Duodenal mucosa (tissue), 2 donors: ENCODE results near the gene PMM2.
A peak's percentile ranks its signal among the peaks of the same experiment; 100 is the strongest.
"Not testable (repeated sequence)": the region's sequence is repeated elsewhere in the genome, so short reads cannot be mapped to it uniquely, and the experiment has no call there.

ENCODE experiments used
- H3K27ac ChIP-seq: one replicate; pipeline ENCODE4 v1.7.0; 2013; ENCODE audit warnings: low read depth, low read length
- H3K27me3 ChIP-seq, 2 donors: one replicate each; pipeline ENCODE4 v1.7.0; 2013; ENCODE audit warnings: low read length in 2 of 2, control low read depth in 1 of 2; ENCODE audit not compliant: insufficient read depth in 2 of 2, control insufficient read depth in 1 of 2
- H3K36me3 ChIP-seq, 2 donors: one replicate each; pipeline ENCODE4 v1.7.0; 2013; ENCODE audit warnings: low read length in 2 of 2, control low read depth in 1 of 2; ENCODE audit not compliant: insufficient read depth in 2 of 2, control insufficient read depth in 1 of 2
- H3K4me1 ChIP-seq, 2 donors: one replicate each; pipeline ENCODE4 v1.7.0; 2013; ENCODE audit warnings: low read length in 2 of 2, control low read depth in 1 of 2; ENCODE audit not compliant: insufficient read depth in 2 of 2, control insufficient read depth in 1 of 2
- H3K4me3 ChIP-seq, 2 donors: one replicate each; pipeline ENCODE4 v1.7.0; 2013; ENCODE audit warnings: low read length in 2 of 2, low read depth in 1 of 2
- H3K9ac ChIP-seq, 2 donors: one replicate each; pipeline ENCODE4 v1.7.0; 2013; ENCODE audit warnings: low read length in 2 of 2, low read depth in 1 of 2
- H3K9me3 ChIP-seq, 2 donors: one replicate each; pipeline ENCODE4 v1.7.0; 2013; ENCODE audit warnings: low read length in 2 of 2, control low read depth in 1 of 2; ENCODE audit not compliant: control insufficient read depth in 1 of 2

PMM2 gene

DNA sequence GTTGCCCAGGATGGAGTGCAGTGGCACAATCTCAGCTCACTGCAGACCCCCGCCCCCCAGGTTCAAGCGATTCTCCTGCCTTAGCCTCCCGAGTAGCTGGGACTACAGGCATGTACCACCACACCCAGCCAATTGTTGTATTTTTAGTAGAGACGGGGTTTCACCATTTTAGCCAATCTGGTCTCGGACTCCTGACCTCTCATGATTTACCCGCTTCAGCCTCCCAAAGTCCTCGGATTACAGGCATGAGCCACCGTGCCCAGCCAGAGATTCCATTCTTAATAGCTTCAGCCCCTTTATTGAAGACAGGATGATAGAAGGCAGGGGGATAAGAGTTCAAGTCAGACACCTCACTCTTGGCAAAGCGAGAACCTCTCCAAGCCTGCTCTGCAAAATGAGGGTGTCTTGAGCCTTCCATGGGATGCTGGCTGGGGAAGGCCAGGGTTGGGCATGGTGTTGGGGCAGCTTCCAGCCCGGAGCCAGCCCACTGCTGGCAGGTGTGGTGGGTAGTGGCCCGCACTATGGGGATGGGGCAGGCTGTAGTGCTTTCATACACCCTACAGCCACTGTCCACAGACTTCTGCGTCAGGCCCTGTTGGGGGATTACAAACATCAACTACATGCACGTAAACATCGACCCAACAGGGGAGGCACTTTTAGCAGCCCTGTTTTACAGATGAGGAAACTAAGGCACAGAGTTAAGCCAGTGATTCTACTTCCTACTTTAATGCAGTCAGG lies 67.7 kb downstream of the PMM2 start:
- Histone ChIP-seq H3K27me3 (no peaks in the 10 kb centered on the region), H3K4me3 (no peak overlapping the region), H3K9ac (no peak overlapping the region), H3K4me1 (peaks cover 55% of the 10 kb centered on the region in 2 donors), H3K27ac (no peak overlapping the region), H3K9me3 (no peaks in the 10 kb centered on the region), H3K36me3 (peaks cover 0 to 3% of the 10 kb centered on the region in 2 donors)

- Histone ChIP-seq H3K4me1 (peaks cover 61% of the 10 kb centered on the region in 2 donors), H3K36me3 (peaks cover 0 to 3% of the 10 kb centered on the region in 2 donors), H3K9me3 (no peaks in the 10 kb centered on the region), H3K4me3 (peak overlapping the region; percentile 89 to 94), H3K27ac (no peak overlapping the region), H3K27me3 (no peaks in the 10 kb centered on the region), H3K9ac (peak overlapping the region; percentile 70 to 73)
Measured at GRCh38 chr16:8866118-8866883, 68.7 kb downstream of the PMM2 start.

DNA sequence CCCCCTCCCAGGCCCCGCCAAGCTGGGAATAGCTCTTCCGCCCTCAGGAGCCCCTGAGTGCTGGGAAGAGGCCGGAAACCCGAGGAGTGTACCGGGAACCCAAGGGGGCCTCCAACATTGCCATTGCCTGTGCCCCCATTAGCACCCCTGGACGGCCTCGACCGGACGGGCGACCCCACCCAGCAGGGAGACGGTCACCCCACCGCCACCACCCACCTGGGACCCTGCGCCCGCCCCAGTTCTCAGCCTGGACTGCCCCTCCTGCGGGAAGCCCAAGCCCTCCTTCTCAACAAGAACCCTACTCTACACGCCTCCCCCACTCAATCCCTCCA lies 69.2 kb downstream of the PMM2 start:
- Histone ChIP-seq H3K27ac (no peak overlapping the region), H3K27me3 (no peaks in the 10 kb centered on the region), H3K36me3 (peaks cover 0 to 3% of the 10 kb centered on the region in 2 donors), H3K9ac (peak overlapping the region; percentile 70 to 73), H3K9me3 (no peaks in the 10 kb centered on the region), H3K4me3 (peak overlapping the region; percentile 89 to 94), H3K4me1 (peaks cover 61% of the 10 kb centered on the region in 2 donors)

DNA sequence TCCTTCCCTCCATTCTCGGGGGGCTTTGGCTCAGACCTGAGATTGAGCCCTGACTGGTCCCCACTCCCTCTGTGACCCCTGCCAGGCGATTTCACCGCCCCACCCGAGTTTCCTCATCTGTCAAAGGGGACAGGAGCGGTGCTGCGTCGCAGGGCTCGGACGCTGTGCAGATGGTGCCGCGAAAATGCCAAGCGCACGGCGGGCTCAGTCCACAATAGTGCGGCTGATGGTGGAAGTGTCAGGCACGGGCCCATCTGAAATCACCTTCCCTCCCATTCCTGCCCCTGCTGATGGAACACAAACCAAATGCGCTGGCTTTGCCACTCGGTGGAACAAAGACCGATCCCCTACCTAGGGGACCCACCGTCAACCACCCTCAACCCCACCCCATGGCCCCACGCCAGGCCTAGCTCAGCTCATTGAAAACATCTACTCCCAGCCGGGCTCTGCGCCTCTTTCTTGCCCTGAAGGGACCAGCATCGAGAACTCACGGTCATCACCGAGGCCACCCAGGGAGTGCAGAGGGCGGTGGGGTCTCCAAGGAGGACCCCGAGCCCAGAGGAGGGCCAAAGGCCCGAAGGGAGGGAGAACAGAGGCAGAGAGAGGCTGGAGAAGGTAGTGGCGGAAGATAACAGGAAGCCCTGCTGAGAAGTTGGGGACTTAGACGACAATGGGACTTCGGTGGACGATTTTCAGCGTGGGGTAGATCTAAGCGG lies 69.7 kb downstream of the PMM2 start:
- no peak overlapping the region for H3K27ac ChIP-seq
- H3K36me3 ChIP-seq: peaks cover 0 to 3% of the 10 kb centered on the region in 2 donors
- peak overlapping the region; percentile 89 to 94 for H3K4me3 ChIP-seq
- peaks cover 57 to 60% of the 10 kb centered on the region in 2 donors for H3K4me1 ChIP-seq
- H3K9ac ChIP-seq: peak overlapping the region; percentile 70 to 73
- no peaks in the 10 kb centered on the region for H3K9me3 ChIP-seq
- no peaks in the 10 kb centered on the region for H3K27me3 ChIP-seq

GRCh38 chr16:8867932-8868415 lies 70.3 kb downstream of the PMM2 start:
- peak overlapping the region; percentile 89 to 94 for H3K4me3 ChIP-seq
- no peaks in the 10 kb centered on the region for H3K27me3 ChIP-seq
- peaks cover 51 to 54% of the 10 kb centered on the region in 2 donors for H3K4me1 ChIP-seq
- peak overlapping the region; percentile 20 for H3K27ac ChIP-seq
- H3K36me3 ChIP-seq: peaks cover 0 to 3% of the 10 kb centered on the region in 2 donors
- H3K9ac ChIP-seq: peak overlapping the region; percentile 70 to 73
- no peaks in the 10 kb centered on the region for H3K9me3 ChIP-seq

DNA sequence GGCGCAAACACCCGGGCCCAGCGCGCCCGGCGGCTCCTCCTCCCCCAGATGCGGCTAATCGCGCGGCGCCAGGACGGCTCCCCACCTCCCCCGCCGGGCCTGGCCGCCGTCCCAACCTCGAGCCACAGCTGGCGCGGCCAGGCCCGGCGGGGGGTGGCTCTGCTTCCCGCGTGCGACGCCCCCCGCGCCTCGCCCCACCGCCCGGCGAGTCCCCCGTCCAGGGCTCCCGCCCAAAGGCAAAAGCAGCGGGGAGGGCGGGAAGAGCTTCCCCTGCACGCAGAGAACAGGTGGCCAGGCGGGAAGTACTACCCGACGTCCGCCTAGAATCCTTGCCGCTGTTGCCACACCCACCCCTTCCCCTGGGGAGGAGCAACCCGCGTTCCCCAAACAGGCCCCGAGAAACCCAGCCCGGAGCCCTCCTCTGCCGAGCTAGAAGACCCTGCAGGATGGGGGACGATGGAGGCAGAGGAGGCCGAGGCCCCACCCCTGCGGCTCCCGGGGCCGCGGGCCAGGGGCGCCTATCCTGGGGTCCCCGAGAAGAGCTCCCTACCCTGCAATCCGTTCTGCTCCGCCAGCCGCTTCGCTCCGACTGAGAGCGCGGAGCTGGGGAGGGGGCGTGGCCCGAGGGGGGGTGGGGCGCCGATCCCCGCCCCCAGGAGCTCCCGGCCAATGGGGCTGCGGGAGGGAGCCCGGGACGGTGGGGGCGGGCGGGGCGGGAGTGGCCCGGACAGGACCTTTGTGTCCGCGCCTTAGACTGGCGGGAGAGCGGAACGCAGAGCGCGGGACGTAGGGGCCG lies 71.0 kb downstream of the PMM2 start, which contains the start of gene CARHSP1:
Gene CARHSP1, minus strand, starts transcription at position 591 of the 796 bp plus-strand sequence. CDS start 9,678 bp downstream, outside the sequence.
- H3K4me3 ChIP-seq: peak within 1 kb of the TSS; percentile 89 to 94
- H3K9me3 ChIP-seq: no peaks in the 10 kb centered on the region
- peaks cover 0 to 3% of the 10 kb centered on the region in 2 donors for H3K36me3 ChIP-seq
- H3K27me3 ChIP-seq: no peaks in the 10 kb centered on the region
- peaks cover 44 to 48% of the 10 kb centered on the region in 2 donors for H3K4me1 ChIP-seq
- peak within 1 kb of the TSS; percentile 70 to 73 for H3K9ac ChIP-seq
- peak within 1 kb of the TSS; percentile 82 for H3K27ac ChIP-seq

GRCh38 chr16:8869212-8869987 lies 71.8 kb downstream of the PMM2 start:
- Histone ChIP-seq H3K4me3 (peak overlapping the region; percentile 68 to 72), H3K27ac (no peak overlapping the region)

GRCh38 chr16:8869988-8870241 lies 72.3 kb downstream of the PMM2 start:
- not testable (repeated sequence) for H3K36me3 ChIP-seq, H3K27me3 ChIP-seq, H3K9me3 ChIP-seq, H3K4me3 ChIP-seq, H3K27ac ChIP-seq, H3K9ac ChIP-seq
- H3K4me1 ChIP-seq: peaks cover 31 to 34% of the 10 kb centered on the region in 2 donors

More at GRCh38 chr16:8869212-8869987, 71.8 kb downstream of the PMM2 start:
- H3K27me3 ChIP-seq: no peaks in the 10 kb centered on the region
- H3K4me1 ChIP-seq: peaks cover 36 to 40% of the 10 kb centered on the region in 2 donors
- H3K9ac ChIP-seq: peak overlapping the region; percentile 54 to 57
- H3K9me3 ChIP-seq: no peaks in the 10 kb centered on the region
- no peaks in the 10 kb centered on the region for H3K36me3 ChIP-seq

DNA sequence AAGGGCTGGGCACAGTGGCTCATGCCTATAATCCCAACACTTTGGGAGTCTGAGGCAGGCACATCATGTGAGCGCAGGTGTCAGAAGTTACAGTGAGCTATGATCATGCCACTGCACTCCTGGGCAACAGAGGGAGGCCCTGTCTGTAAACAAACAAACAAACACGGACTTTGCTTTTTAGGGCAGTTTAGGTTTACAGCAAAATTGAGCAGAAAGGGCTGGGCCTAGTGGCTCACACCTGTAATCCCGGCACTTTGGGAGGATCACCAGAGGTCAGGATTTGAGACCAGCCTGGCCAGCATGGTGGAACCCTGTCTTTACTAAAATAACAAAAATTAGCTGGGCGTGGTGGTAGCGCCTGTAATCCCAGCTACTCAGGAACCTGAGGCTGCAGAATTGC lies 74.4 kb downstream of the PMM2 start:
- peaks cover 15 to 21% of the 10 kb centered on the region in 2 donors for H3K4me1 ChIP-seq
- no peak overlapping the region for H3K9ac ChIP-seq
- H3K27ac ChIP-seq: no peak overlapping the region
- no peak overlapping the region for H3K4me3 ChIP-seq
- H3K27me3 ChIP-seq: no peaks in the 10 kb centered on the region
- no peaks in the 10 kb centered on the region for H3K9me3 ChIP-seq
- no peaks in the 10 kb centered on the region for H3K36me3 ChIP-seq
